Endothelial cell (in vitro differentiated cells): Measurements from ENCODE around the gene MN1. TPM values are rescaled to one million over a fixed set of nuclear protein-coding genes. Genes with fewer than 3 reads are reported as not detected.

Source experiments
- DNase-seq: peaks from one replicate; pipeline ENCODE4 v3.0.0; 2021; ENCODE audit warnings: low spot score
- H3K27ac Mint-ChIP-seq: one replicate; pipeline ENCODE4 v1.8.0; 2021; ENCODE audit warnings: mixed read lengths, inconsistent platforms; ENCODE audit not compliant: unreplicated experiment
- H3K27me3 Mint-ChIP-seq: one replicate; pipeline ENCODE4 v1.8.0; 2021; ENCODE audit warnings: mild to moderate bottlenecking, moderate library complexity, mixed read lengths, inconsistent platforms; ENCODE audit not compliant: unreplicated experiment
- H3K36me3 Mint-ChIP-seq: one replicate; pipeline ENCODE4 v1.8.0; 2021; ENCODE audit warnings: mild to moderate bottlenecking, low read depth, mixed read lengths, inconsistent platforms; ENCODE audit not compliant: unreplicated experiment
- H3K4me1 Mint-ChIP-seq: one replicate; pipeline ENCODE4 v1.8.0; 2021; ENCODE audit warnings: mild to moderate bottlenecking, mixed read lengths, inconsistent platforms; ENCODE audit not compliant: unreplicated experiment
- H3K4me3 Mint-ChIP-seq: one replicate; pipeline ENCODE4 v1.8.0; 2021; ENCODE audit warnings: mild to moderate bottlenecking, mixed read lengths, inconsistent platforms; ENCODE audit not compliant: unreplicated experiment
- H3K9me3 Mint-ChIP-seq: one replicate; pipeline ENCODE4 v1.8.0; 2021; ENCODE audit warnings: mixed read lengths, inconsistent platforms; ENCODE audit not compliant: unreplicated experiment
- CTCF ChIP-seq: fragments of 200-600 bp; sonication (generic); IDR thresholded peaks from one replicate; pipeline ENCODE4 v1.5.0; 2021; ENCODE audit warnings: antibody characterized with exemption; ENCODE audit not compliant: unreplicated experiment
- total RNA-seq: library from RNA; stranded (reverse); fragmentation: NEBNext Ultra II Directional; extraction: Animal tissue kit (Norgen Biotek cat#: 25700); gene quantifications from one replicate; pipeline ENCODE4 v1.2.1, GENCODE V29; 2021; ENCODE audit not compliant: unreplicated experiment

MN1 gene
- total RNA-seq, 1 donor from 2014 or later = 9.9 TPM

DNA sequence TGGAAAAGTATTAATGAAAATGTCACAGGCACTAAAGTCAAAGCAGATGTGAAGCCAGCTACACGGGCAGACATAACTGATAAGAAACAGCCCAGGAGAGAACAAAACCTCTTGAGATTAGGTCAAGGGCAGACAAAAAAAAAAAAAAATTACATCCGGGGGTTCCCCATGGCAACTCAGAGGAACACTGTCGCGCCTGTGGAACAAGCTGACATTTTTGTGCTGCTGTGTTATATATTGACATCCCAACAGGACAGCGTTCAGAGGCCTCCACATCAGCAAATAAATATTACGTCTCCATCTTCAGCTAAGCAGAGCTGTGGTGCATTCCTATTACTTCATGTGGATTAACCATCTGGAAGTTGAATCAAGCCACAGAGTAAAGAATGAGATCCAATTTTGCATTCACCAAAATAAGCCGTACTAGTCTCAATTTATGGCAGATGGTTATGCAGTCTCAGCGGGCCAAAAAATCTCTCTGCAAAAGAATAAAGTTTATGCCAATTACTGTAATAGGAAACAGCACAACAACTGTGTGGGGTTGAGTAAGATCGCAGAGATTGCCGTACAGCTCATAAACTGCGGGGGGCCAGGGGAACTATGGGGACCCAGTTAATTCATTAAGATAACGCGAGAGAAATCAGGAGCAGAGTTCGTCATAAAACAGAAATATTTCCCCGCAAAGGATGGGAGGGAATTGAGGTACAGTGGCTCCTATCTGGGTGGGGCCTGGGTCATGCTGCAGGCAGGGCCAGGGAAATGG, 41.3 kb upstream of the MN1 start:
- TF ChIP-seq CTCF = no peak
- H3K4me3 Mint-ChIP-seq = no peak overlapping the region
- peaks cover 9% of the 10 kb centered on the region for H3K27me3 Mint-ChIP-seq
- DNase-seq = no peak
- peaks cover 16% of the 10 kb centered on the region for H3K36me3 Mint-ChIP-seq
- H3K4me1 Mint-ChIP-seq = peaks cover 20% of the 10 kb centered on the region
- H3K9me3 Mint-ChIP-seq = no peaks in the 10 kb centered on the region
- no peak overlapping the region for H3K27ac Mint-ChIP-seq

DNA sequence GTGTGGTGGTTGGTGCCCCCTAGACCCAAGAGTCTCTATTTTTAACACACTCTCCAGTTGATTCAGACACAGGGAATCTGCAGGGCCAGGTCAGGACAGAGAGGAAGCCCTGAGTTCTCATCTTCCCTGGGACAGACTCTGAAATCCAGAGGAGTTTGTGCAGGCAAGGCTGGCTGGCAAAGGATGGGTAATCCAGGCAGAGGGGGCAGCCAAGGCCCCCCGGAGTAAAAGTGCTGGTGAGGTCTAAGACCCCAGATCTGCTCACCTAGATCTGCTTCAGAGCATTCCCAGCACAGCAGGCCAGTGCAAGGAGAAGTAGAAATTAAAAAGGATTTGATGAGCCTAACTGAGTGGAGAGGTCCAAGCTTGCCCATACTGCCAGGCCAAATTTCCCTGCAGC, 40.6 kb upstream of the MN1 start:
- Mint-ChIP-seq H3K4me3 (no peak overlapping the region), H3K9me3 (peaks cover 5% of the 10 kb centered on the region), H3K27me3 (peaks cover 9% of the 10 kb centered on the region), H3K27ac (no peak overlapping the region), H3K36me3 (peaks cover 15% of the 10 kb centered on the region), H3K4me1 (peaks cover 20% of the 10 kb centered on the region)
- DNase-seq = no peak
- no peak for TF ChIP-seq CTCF

DNA sequence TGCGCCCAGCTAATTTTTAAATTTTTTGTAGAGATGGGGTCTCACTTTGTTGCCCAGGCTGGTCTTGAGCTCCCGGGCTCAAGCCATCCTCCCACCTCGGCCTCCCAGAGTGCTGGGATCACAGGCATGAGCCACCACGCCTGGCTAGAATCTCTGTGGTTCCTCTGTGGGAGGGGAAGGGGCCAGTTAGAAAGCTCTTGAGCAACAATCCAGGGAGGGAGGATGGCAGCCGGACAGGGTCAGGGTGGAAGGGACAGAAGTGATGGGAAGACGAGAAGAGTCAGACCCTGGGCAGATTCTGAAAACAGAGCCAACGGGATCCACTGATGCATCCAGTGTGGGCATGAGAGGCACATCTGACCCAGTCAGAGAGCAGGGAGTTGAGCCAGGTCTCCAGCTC, 38.9 kb upstream of the MN1 start:
- H3K9me3 Mint-ChIP-seq = peaks cover 5% of the 10 kb centered on the region

DNA sequence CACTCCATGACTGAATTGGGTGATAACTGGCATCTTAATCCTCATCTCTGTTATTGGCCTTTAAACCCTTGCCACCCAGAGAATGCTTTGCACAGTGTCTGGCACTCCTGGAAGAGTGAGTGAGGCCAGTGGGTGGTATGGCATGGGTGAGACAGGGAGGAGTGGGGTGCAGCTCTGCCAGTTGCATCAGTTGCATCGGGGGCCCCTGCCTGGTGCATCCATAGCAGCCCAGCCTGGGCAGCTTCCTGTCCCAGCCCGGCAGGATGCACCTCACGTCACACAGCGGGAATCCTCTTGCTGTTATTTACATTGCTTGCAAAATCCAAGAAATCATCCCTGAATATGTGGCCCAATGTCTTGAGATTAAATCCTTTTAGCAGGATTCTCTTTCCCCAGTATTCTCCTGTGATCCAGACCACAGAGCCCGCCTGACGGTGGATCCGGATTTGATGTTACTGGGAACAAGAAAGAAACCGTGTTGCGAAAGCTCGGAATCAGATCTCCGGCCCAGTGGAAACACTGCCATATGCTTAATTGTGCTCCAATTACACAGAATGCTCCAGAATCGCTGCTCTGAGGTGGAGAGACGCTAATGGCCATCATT, 37.6 kb upstream of the MN1 start:
- no peak for DNase-seq
- TF ChIP-seq CTCF = no peak
- peaks cover 13% of the 10 kb centered on the region for H3K4me1 Mint-ChIP-seq

More for the DNA sequence above, 38.9 kb upstream of the MN1 start:
- H3K36me3 Mint-ChIP-seq = peaks cover 11% of the 10 kb centered on the region
- no peak overlapping the region for H3K4me3 Mint-ChIP-seq
- no peak for TF ChIP-seq CTCF
- DNase-seq = no peak
- no peak overlapping the region for H3K27ac Mint-ChIP-seq
- H3K4me1 Mint-ChIP-seq = peaks cover 15% of the 10 kb centered on the region
- H3K27me3 Mint-ChIP-seq = peaks cover 9% of the 10 kb centered on the region

GRCh38 chr22:27836181-27836580, 34.6 kb upstream of the MN1 start:
- Mint-ChIP-seq H3K9me3 (peaks cover 5% of the 10 kb centered on the region), H3K27me3 (peaks cover 3% of the 10 kb centered on the region), H3K36me3 (peaks cover 11% of the 10 kb centered on the region), H3K4me1 (peaks cover 13% of the 10 kb centered on the region), H3K27ac (no peak overlapping the region), H3K4me3 (no peak overlapping the region)
- DNase-seq = no peak
- TF ChIP-seq CTCF = no peak

More for the DNA sequence above, 37.6 kb upstream of the MN1 start:
- H3K4me3 Mint-ChIP-seq = no peak overlapping the region
- peaks cover 5% of the 10 kb centered on the region for H3K9me3 Mint-ChIP-seq
- H3K36me3 Mint-ChIP-seq = peaks cover 11% of the 10 kb centered on the region
- H3K27me3 Mint-ChIP-seq = peaks cover 7% of the 10 kb centered on the region
- H3K27ac Mint-ChIP-seq = no peak overlapping the region
